HK-2 (cell line): ENCODE measurements around the gene SAMHD1.
"Not testable (repeated sequence)": the region's sequence is repeated elsewhere in the genome, so short reads cannot be mapped to it uniquely, and the experiment has no call there.

Experiments
- DNase-seq: peaks from one replicate; pipeline ENCODE4 v3.0.0-alpha.2; 2018; ENCODE audit not compliant: unreplicated experiment

SAMHD1 gene

DNA sequence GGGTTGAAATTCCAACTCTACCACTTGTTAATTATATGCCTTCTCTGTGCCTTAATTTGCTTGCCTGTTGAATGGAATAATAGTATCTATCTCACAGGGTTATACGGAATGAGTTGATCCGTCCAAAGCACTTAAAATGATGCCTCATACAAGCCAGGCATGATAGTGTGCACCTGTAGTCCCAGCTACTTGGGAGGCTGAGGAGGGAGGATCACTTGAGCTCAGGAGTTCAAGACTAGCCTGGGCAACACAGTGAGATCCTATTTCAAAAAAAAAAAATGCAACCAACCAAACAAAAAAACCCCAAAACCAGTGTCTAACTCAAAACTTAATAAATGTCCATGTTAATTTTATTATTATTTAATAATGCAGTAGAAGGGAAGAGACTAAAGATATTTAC, 35.3 kb downstream of the SAMHD1 start:
- DNase-seq = no peak

DNA sequence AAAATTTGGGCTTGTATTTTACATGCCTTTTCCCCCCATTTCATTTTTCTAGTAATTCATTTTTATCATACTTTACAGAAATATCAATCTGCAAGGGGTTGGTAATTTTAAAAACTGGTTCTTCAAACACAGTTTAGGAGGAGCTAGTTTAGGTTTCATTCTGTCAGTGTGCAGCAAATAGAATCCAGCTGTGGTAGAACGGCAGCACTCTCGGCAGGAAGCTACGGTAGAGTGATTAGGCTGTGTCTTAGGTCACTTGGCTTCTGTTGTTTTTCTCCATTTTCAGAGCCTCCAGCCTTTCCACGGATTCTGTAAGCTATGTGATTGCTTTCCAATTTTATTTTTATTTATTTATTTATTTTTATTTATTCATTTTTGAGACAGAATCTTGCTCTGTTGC, 42.9 kb downstream of the SAMHD1 start:
- DNase-seq = no peak

DNA sequence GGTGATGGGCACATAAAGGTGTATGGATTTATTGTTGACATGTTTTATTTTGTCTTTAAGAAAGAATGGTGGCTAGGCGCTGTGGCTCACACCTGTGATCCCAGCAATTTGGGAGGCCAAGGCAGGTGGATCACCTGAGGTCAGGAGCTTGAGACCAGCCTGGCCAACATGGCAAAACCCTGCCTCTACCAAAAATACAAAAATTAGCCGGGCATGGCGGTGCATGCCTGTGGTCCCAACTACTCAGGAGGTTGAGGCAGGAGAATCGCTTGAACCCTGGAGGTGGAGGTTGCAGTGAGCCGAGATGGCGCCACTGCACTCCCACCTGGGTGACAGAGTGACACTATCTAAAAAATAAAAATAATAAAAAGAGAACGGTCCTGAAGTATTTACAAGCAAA, 45.4 kb downstream of the SAMHD1 start:
- not testable (repeated sequence) for DNase-seq

DNA sequence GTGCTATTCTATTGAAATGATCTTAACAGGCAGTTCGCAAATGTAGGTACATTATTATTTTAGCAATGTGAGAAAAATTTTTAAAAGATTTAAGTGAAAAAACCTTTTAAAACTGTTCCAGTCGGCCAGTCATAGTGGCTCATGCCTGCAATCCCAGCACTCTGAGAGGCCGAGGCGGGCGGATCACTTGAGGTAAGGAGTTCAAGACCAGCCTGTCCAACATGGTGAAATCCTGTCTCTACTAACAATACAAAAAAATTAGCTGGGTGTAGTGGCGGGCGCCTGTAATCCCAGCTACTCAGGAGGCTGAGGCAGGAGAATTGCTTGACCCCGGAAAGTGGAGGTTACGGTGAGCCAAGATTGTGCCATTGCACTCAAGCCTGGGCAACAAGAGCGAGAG, 45.9 kb downstream of the SAMHD1 start:
- not testable (repeated sequence) for DNase-seq

DNA sequence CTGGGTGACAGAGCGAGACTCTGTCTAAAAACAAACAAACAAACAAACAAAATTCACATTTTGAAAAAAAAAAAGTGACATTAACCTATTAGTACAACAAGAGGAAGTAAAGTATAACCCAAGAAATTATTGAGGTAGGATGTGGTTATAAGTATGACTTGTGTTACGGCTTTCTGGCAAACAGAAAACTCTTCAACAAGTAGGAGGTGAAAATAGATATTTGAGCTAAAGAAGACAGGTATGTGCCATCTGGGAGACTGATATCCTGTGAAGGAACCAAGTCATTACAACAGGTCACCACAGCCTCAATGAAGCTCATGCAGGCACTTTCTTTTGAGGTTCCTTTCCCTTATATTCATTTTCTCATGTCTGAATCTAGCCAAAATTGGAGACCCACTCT, 46.8 kb downstream of the SAMHD1 start:
- no peak for DNase-seq

DNA sequence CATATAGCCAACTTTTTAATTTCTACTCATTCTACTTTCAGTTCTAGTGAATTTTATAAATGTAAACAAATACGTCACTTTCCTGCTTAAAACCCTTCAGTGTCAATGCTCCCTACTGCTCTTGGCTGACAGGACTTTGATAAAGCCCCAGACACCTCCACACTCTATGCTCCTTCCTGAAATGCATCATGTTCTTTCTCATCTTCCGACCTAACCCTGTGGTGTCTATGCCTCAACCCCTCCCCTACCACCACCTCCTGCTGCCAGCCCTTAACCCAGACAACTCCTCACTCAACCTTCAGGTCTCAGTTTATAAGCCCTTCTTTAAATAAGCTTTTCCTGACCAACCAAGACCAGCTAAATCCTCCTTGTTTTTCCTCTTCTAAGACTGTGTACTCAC, 56.5 kb downstream of the SAMHD1 start:
- no peak for DNase-seq

DNA sequence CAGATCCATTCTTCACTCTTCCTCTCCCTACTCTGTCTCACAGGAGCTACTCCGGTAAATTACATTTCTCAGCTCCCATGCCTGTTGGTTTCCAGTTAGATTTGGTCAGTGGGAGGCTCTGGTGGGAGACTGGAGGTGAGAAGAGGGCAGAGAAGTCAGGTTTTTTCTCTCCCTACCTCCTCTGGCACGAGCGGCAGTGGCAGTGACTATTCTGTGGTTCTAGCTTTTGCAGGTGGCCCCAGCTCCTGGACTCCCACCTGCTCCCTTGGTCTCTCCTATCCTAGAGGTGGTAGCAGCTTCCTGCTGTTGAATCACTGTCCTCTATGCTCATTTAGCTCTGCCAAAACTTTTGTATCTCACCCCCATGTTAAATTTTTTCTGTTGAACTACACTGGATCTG, 57.7 kb downstream of the SAMHD1 start:
- no peak for DNase-seq

DNA sequence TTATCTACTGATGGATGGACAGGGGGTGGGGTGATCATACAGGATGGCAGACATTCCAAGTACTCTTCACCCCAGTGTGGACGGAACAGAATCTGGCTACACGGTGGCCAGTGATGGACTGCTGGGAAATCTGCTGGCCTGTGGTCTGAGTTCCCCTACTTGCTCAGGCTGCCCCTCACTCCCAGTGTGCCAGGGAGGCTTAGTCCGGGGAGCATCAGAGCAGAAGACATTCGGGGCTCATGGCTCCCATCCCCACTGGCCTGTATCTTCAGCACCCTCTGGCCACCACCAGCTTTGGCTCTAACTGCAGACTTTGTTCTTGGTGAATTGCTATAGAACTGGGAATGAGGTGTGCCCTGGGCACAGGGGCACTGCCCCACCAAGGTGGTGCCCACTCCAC, 60.3 kb downstream of the SAMHD1 start:
- DNase-seq = no peak

DNA sequence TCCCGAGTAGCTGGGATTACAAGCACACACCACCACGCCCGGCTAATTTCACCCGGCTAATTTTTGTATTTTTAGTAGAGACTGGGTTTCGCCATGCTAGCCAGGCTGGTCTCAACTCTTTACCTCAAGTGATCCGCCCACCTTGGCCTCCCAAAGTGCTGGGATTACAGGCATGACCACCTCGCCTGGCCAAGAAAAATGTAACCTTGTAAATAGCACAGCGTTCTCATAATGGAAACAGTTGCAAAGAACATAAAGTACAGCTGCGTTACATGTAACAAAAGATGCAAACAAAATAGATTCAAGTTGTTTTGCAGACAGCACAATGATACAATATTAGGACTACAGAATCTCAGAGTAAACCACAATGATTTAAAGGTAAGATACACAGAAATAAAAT, 60.9 kb downstream of the SAMHD1 start:
- no peak for DNase-seq

DNA sequence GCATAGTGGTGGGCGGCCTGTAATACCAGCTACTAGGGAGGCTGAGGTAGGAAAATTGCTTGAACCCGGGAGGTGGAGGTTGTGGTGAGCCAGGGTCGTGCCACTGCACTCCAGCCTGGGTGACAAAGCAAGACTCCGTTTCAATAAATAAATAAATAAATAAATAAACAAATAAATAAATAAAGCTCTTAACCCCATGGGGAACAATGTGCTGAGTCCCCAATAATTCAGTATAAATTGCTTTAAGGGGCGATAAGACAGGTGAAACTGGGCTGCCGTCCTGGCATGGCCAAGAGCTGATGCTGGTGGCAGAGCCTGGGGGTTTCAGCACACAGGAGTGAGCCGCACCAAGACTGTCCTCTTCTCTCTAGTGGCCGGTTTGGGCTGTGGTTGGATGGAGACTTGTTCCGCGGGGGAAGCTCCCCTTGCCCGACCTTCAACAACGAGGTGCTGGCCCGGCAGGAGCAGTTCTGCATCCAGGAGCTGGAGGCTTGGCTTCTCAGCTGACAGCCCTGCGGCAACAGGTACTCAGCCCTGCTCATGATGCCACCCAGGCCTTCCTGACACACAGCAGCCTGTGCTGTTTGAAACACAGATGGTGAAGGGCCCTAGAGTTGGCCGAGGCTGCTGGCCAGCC, 62.5 kb downstream of the SAMHD1 start:
- no peak for DNase-seq

DNA sequence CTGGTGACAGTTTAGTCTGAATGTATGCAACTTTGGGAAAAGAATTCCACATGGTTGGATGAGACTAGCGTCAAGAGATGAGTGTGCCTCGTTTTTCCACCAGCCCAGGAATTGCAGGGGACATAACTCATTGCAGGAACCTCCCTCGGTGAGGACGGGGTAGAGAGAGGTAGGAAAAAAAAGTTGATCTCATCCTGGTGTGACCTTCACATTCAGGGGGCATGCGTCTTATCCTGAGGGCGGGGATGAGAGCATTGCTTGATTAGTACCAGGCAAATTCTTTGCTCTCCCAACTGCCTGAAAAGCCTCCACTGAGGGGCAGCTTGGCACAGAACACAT, 63.8 kb downstream of the SAMHD1 start:
- no peak for DNase-seq

DNA sequence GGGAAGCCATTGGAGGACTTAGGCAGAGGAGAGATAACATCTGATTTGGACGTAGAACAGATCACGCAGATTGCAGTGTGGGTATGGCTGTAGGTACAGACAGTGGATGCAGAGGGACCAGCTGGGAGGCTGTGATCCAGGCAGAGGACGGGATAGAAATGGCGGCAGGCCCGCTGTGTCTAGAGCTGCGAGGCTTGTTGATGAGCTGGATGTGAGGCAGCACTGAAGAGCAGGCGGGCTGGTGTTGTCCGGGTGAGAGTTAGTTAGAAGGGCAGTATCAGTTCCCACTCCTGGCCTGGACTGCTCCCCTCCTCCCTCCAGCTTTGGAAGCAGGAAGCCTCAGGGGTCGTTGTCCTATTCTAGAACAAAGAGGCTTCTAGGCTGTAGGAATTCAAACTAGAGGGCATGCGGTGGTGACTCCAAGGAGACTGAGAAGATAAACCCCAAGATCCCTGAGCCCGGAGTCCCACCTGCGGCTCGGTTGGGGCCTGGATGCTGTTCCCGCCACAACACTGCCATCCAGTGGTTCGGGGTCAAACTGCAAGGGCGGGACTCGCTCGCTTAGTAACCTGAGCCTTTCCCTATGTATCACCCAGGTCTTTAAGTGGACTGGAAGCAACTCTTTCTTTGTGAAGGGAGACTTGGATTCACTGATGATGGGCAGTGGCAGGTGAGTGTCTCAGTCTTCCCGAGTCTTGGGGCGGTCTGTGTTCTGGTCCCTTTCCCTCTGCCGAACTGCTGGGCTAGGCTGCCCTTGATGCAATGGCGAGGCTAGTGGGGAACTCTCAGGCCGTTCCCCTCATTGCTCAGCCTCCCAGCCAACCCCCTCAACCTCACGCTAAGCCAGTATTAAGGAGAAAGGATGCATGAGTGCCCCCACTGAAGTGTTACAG, 64.4 kb downstream of the SAMHD1 start:
- peak; percentile 92 for DNase-seq

DNA sequence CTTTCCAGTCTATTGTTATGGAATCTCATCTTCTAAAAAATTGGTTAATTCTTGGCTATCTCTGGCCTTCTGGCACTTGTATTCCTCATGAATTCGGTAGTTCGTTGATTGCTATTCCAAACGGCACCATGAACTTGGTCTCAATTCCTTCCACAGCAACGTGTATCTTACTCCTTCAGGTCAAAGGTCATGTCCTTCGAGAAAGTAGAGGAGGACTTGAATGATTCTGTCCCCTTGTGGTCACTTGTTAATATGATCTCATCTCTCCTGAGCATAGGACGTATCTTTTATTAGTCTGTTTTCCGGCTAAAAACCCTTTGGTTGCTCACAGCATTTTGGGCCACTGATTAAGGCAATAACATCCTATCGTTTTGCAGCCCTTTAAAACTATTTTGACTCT, 66.2 kb downstream of the SAMHD1 start:
- DNase-seq = no peak

DNA sequence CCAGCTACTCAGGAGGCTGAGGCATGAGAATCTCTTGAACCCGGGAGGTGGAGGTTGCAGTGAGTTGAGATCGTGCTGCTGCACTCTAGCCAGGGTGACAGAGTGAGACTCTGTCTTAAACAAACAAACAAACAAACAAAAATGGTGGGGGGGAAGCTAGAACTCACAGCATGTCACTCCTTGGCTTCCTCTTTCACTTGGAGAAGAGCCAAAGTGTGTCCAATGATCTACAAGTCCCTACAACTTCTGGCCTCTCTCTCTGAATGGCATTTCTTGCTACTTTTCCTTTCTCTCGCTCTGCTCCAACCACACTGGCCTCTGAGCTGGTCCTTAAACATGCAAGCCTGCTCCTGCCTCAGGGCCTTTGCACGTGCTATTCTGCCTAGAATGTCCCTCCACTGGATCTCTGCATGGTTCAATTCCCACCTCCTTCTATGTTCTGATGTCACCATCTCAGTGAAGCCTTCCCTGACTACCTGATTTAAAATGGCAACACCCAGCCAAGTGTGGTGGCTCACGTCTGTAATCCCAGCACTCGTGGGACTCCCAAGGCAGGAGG, 67.5 kb downstream of the SAMHD1 start:
- no peak for DNase-seq

DNA sequence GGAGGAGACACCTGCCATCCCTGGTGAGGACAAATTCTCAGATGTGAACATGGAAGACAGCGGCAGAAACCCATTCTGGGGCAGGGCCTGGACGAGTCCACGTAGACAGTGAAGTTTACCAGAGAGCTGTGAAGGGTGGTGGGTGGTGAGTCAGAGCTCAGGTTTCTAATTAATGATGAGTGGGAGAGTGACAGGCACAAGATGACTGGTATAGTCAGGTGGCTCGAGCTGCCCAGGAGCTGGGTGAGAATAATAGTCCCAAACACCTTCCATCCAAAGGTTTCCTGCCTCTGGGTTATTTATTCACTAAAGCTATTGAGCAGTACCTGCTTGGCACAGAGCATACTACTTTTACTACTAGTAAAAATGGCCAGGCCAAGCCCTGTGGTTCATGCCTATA, 69.6 kb downstream of the SAMHD1 start:
- peak; percentile 79 for DNase-seq

DNA sequence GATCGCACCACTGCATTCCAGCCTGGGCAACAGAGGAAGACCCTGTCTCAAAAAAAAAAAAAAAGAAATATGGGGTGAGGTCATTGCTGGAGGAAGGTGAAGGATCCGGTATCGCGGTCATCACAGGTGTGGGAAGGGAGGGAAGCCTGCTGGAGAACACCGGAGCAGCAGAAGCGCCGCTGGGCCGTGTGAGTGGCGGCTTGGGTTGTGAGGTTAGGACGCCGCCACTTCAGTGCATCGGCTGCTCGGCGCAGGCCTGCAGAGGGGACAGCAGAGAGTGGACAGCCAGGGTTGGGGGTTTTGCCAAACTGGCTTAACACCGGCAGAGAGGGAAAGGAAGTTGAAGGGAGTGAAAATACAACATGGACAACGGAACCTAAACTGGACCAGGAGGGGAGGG, 70.2 kb downstream of the SAMHD1 start:
- no peak for DNase-seq

DNA sequence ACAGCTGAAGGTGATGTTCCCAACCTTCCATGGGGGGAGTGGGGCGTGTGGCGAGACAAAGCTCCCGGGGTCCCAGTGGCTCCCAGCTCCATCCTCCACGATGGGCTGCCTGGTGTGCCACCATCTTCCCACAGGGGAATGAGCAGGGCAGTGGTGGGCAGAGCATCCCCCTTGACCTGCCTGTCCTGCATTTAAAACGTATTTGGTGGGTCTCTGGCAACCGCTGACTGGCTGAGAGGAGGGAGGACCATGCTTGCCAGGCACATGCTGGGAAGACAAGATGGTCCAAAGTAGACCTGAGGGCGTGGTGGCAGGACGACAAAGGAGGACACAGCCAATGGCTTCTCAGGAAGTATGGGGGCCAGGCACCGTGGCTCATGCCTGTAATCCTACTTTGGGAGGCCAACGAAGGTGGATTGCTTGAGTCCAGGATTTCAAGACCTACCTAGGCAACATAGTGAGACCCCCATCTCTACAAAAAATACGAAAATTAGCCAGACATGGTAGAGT, 70.7 kb downstream of the SAMHD1 start:
- DNase-seq = no peak

DNA sequence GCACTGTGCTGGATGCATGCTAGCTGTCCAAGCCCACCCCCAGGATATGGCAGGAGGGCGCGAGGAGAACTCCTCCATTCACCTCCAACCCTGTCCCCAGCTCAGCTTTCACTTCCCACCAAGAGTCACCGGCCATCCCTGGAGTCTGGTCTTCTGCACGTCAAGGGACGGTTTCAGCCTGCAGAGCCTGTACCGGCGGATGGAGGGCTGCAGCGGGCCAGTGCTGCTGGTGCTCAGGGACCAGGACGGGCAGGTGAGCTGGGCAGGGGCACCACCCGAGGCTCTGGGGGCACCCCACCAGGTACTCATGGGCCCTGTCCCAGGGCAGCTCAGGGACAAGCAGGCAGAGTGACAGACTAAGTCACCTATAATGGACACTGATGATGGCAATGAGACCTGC, 72.6 kb downstream of the SAMHD1 start:
- no peak for DNase-seq

DNA sequence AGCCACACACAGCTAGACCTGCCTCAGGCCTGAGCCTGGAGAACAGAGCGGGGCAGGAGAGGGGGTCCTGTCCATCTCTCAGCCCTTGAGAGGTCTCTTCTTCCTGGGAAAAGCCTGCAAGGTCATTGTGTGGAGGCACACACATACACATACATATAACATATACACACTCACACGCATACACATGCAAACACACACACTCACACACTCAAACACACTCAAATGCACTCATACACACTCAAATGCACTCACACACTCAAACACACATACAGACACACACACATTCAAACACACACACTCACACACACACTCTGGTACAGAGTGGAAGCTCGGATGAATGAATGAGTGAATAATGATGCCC, 75.1 kb downstream of the SAMHD1 start:
- DNase-seq = no peak

DNA sequence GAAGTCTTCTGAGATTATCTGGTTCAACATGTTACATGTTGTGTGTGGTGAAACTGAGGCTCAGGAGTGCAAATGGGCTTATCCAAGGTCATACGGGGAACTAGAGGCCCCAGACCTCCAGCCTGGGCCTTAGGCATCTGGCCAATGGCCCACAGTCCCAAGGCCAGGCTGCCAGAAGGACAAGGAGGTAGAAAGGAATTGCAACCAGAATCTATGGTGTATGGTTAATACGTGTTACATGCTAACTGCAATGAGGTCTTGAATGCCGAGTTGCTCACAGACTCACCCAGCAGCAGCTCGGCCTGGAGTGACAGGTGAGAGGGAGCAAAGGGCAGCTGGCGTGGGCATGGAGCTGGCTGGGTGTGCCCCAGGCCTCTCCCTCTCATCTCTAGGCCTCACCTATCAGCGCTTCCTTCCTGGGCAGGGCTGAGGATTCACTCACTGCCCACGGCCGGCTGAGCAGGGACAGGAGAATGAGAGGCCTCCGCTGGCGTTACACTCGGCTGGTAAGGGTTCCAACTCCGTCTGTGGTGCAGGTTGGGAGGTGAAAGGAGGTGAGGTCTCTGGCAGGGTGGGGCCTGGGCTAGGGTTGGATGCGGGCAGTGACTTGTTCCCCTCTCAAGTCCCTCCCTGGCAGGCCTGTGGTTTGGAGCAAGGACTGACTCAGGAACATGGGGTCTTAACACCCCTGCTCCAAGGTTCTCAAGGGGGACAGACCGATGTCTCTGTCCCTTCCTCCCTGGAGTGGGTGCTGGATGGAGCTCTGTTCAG, 75.6 kb downstream of the SAMHD1 start, which contains the start of gene TLDC2:
Gene TLDC2, plus strand, starts transcription at position 437 of the 771 bp plus-strand sequence. Its CDS starts 37 bp downstream, at position 474.
- peak; percentile 77 for DNase-seq

DNA sequence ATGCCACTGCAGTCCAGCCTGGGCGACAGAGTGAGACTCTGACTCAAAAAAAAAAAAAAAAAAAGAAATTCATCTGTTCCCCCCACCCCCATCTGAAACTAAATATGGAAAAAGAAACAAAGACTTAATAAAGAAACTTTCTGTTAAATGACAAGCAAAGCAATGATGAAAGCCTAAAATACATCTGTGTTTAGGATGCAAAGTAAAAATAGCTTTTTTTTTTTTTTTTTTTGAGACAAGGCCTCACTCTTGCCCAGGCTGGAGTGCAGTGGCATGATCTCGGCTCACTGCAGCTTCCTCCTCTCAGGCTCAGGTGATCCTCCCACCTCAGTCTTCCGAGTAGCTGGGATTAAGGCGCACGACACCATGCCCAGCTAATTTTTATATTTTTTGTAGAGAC, 76.4 kb downstream of the SAMHD1 start:
- not testable (repeated sequence) for DNase-seq

DNA sequence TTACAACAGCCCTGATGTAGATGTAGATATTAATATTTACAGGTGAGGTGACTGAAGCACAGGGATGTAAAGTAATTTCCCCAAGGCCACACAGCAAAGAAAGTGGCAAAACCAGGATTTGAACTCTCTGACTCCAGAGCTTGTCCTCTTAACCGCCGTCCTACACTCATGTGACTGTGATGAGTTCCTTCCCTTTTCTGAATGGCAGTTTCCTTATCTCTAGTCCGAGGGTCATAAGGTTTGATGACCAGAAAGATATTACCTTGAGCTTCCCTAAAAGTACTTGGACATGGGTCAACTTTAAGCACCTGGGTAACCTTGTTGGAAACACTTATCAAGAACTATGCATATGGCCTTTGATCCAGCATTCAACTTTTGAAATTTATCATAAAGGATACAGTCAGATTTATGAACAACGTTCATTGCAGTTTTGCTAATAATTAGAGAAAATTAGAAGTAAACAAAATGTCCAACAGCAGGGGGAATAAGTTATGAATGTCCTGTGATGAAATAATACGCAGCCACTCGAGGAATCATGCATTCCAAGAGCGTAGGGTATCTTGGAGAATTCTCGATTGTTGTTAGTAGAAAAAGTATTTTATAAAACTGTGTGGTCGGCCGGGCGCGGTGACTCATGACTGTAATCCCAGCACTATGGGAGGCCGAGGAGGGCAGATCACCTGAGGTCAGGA, 77.9 kb downstream of the SAMHD1 start:
- DNase-seq = no peak
